ENCODE results near the gene UCP3.

The UCP3 gene

GRCh38 chr11:74008373-74009229 is at the start of gene UCP3:
Gene UCP3 (minus strand): TSS chr11:74009085. CDS start chr11:74007042, 2,043 bp downstream.
- DNase-seq (ENCODE audit: low spot score): no peak

GRCh38 chr11:74057249-74058151 is 48.6 kb upstream of the UCP3 start:
- no peak for DNase-seq (ENCODE audit: low spot score)

GRCh38 chr11:74055938-74056337 is 47.1 kb upstream of the UCP3 start:
- peak; percentile 13 for DNase-seq (ENCODE audit: low spot score)

GRCh38 chr11:74050465-74050864 is 41.6 kb upstream of the UCP3 start:
- no peak for DNase-seq (ENCODE audit: low spot score)

GRCh38 chr11:74048993-74049392 is 40.1 kb upstream of the UCP3 start:
- no peak for DNase-seq (ENCODE audit: low spot score)

GRCh38 chr11:74044538-74044937 is 35.7 kb upstream of the UCP3 start:
- DNase-seq (ENCODE audit: low spot score): no peak

- DNase-seq (ENCODE audit: low spot score): no peak
Measured at GRCh38 chr11:74043450-74043849, 34.6 kb upstream of the UCP3 start.

- peak; percentile 7 for DNase-seq (ENCODE audit: low spot score)
Measured at GRCh38 chr11:74037309-74037708, 28.4 kb upstream of the UCP3 start.

GRCh38 chr11:74035264-74035663 is 26.4 kb upstream of the UCP3 start:
- no peak for DNase-seq (ENCODE audit: low spot score)

- no peak for DNase-seq (ENCODE audit: low spot score)
Measured at GRCh38 chr11:74033046-74033445, 24.2 kb upstream of the UCP3 start.

GRCh38 chr11:74030723-74031676 is 22.1 kb upstream of the UCP3 start:
- DNase-seq (ENCODE audit: low spot score): no peak

- DNase-seq (ENCODE audit: low spot score): no peak
Measured at GRCh38 chr11:74025467-74026166, 16.7 kb upstream of the UCP3 start.

- no peak for DNase-seq (ENCODE audit: low spot score)
Measured at GRCh38 chr11:74024261-74025029, 15.6 kb upstream of the UCP3 start.

GRCh38 chr11:74023276-74023675 is 14.4 kb upstream of the UCP3 start:
- DNase-seq (ENCODE audit: low spot score): no peak

GRCh38 chr11:74022546-74022945 is 13.7 kb upstream of the UCP3 start:
- no peak for DNase-seq (ENCODE audit: low spot score)

- DNase-seq (ENCODE audit: low spot score): no peak
Measured at GRCh38 chr11:74021998-74022397, 13.1 kb upstream of the UCP3 start.

- no peak for DNase-seq (ENCODE audit: low spot score)
Measured at GRCh38 chr11:74020539-74020938, 11.7 kb upstream of the UCP3 start.

- peak; percentile 34 for DNase-seq (ENCODE audit: low spot score)
Measured at GRCh38 chr11:74019860-74020259, 11.0 kb upstream of the UCP3 start.

GRCh38 chr11:74019104-74019738 is 10.3 kb upstream of the UCP3 start:
- DNase-seq (ENCODE audit: low spot score): no peak
